ENCODE measurements around the gene FRMD5. TPM values are rescaled to one million over a fixed set of nuclear protein-coding genes. Genes with fewer than 3 reads are reported as not detected.
A peak's percentile ranks its signal among the peaks of the same experiment; 100 is the strongest.
"Not testable (repeated sequence)": the region's sequence is repeated elsewhere in the genome, so short reads cannot be mapped to it uniquely, and the experiment has no call there.

The FRMD5 gene
- total RNA-seq, 1 experiment from 2014 or later: 0.98 TPM

GRCh38 chr15:44034933-44035624 lies 160.0 kb downstream of the FRMD5 start:
- intact Hi-C loops (cut with micrococcal nuclease): no loop called here
- Mint-ChIP-seq H3K4me3 (ENCODE audit: unreplicated experiment) (no peak overlapping the region), H3K36me3 (ENCODE audit: insufficient read depth, unreplicated experiment) (no peaks in the 10 kb centered on the region), H3K4me1 (ENCODE audit: insufficient read depth, unreplicated experiment) (peaks cover 16% of the 10 kb centered on the region), H3K9me3 (ENCODE audit: unreplicated experiment) (peaks cover 6% of the 10 kb centered on the region), H3K27me3 (ENCODE audit: insufficient read depth, unreplicated experiment) (no peaks in the 10 kb centered on the region), H3K27ac (ENCODE audit: low read depth, unreplicated experiment) (peak overlapping the region; percentile 27)
- no peak for TF ChIP-seq CTCF (IDR thresholded peaks at IDR 0.05; ENCODE audit: unreplicated experiment)
- no TSS peak for BruUV-seq (replicated peaks)
- ChIA-PET POLR2A (interaction anchor here (0.6 to 1.7 kb wide), 2 partner anchors 13 to 21 kb away, joined by 3 read pairs; no protein-coding TSS in a partner anchor), CTCF (interaction anchor here (0.6 to 0.7 kb wide), 4 partner anchors 15 to 880 kb away, joined by 3 read pairs; no protein-coding TSS in a partner anchor)
- DNase-seq (ENCODE audit: unreplicated experiment): peak; percentile 44

- Mint-ChIP-seq H3K36me3 (ENCODE audit: insufficient read depth, unreplicated experiment) (no peaks in the 10 kb centered on the region), H3K27ac (ENCODE audit: low read depth, unreplicated experiment) (peak overlapping the region; percentile 27), H3K4me3 (ENCODE audit: unreplicated experiment) (no peak overlapping the region), H3K9me3 (ENCODE audit: unreplicated experiment) (no peaks in the 10 kb centered on the region), H3K27me3 (ENCODE audit: insufficient read depth, unreplicated experiment) (no peaks in the 10 kb centered on the region), H3K4me1 (ENCODE audit: insufficient read depth, unreplicated experiment) (peaks cover 22% of the 10 kb centered on the region)
- BruUV-seq (replicated peaks): no TSS peak
- DNase-seq (ENCODE audit: unreplicated experiment): no peak
- TF ChIP-seq CTCF (IDR thresholded peaks at IDR 0.05; ENCODE audit: unreplicated experiment): no peak
- POLR2A ChIA-PET: interaction anchor here (1.7 kb wide), 1 partner anchor 20 kb away, joined by 3 read pairs; no protein-coding TSS in a partner anchor
- CTCF ChIA-PET: interaction anchor here (0.6 to 0.7 kb wide), 2 partner anchors 16 to 136 kb away, joined by 3 read pairs; no protein-coding TSS in a partner anchor
- intact Hi-C loops (cut with micrococcal nuclease): no loop called here
These were observed 160.7 kb downstream of the FRMD5 start for GRCh38 chr15:44034334-44034733.

- ChIA-PET POLR2A (interaction anchor here (0.9 to 1.7 kb wide), 2 partner anchors 11 to 20 kb away, joined by 3 to 4 read pairs; no protein-coding TSS in a partner anchor), CTCF (interaction anchor here (0.6 kb wide), 1 partner anchor 68 kb away, joined by 3 read pairs; no protein-coding TSS in a partner anchor)
- H3K4me1 Mint-ChIP-seq (ENCODE audit: insufficient read depth, unreplicated experiment): peaks cover 22% of the 10 kb centered on the region
- no peak overlapping the region for H3K4me3 Mint-ChIP-seq (ENCODE audit: unreplicated experiment)
- intact Hi-C loops (cut with micrococcal nuclease): no loop called here
- BruUV-seq (replicated peaks): no TSS peak
- no peak for TF ChIP-seq CTCF (IDR thresholded peaks at IDR 0.05; ENCODE audit: unreplicated experiment)
- no peak overlapping the region for H3K27ac Mint-ChIP-seq (ENCODE audit: low read depth, unreplicated experiment)
- H3K9me3 Mint-ChIP-seq (ENCODE audit: unreplicated experiment): no peaks in the 10 kb centered on the region
- H3K36me3 Mint-ChIP-seq (ENCODE audit: insufficient read depth, unreplicated experiment): no peaks in the 10 kb centered on the region
- H3K27me3 Mint-ChIP-seq (ENCODE audit: insufficient read depth, unreplicated experiment): no peaks in the 10 kb centered on the region
- peak; percentile 43 for DNase-seq (ENCODE audit: unreplicated experiment)
These were observed 161.2 kb downstream of the FRMD5 start for GRCh38 chr15:44033894-44034293.

GRCh38 chr15:44032820-44033219 lies 162.3 kb downstream of the FRMD5 start:
- intact Hi-C loops (cut with micrococcal nuclease); H3K4me3 Mint-ChIP-seq (ENCODE audit: unreplicated experiment); H3K27me3 Mint-ChIP-seq (ENCODE audit: insufficient read depth, unreplicated experiment); H3K9me3 Mint-ChIP-seq (ENCODE audit: unreplicated experiment); H3K36me3 Mint-ChIP-seq (ENCODE audit: insufficient read depth, unreplicated experiment); H3K27ac Mint-ChIP-seq (ENCODE audit: low read depth, unreplicated experiment); BruUV-seq (replicated peaks); CTCF ChIA-PET; DNase-seq (ENCODE audit: unreplicated experiment): not testable (repeated sequence)
- H3K4me1 Mint-ChIP-seq (ENCODE audit: insufficient read depth, unreplicated experiment): peaks cover 22% of the 10 kb centered on the region
- POLR2A ChIA-PET: interaction anchor here (0.9 to 1.4 kb wide), 2 partner anchors 10 to 12 kb away, joined by 3 to 4 read pairs; no protein-coding TSS in a partner anchor

All from MCF 10A (cell line).